Fibroblast of lung (primary cell): Measurements from ENCODE around the gene USP37. TPM values are rescaled to one million over a fixed set of nuclear protein-coding genes. Genes with fewer than 3 reads are reported as not detected.

ENCODE experiments used
- DNase-seq, 2 donors: peaks; one replicate each; pipeline versions ENCODE4 v3.0.0 to v3.0.0-alpha.2; 2010; ENCODE audit warnings: low read depth in 2 of 2
- H2AFZ ChIP-seq: 2 replicates; pipeline ENCODE4 v1.5.1; 2012; ENCODE audit warnings: low read length, control low read depth, inconsistent platforms
- H3K27ac ChIP-seq: 2 replicates; pipeline ENCODE4 v1.5.1; 2011; ENCODE audit warnings: low read length, control low read depth; ENCODE audit not compliant: insufficient read depth
- H3K27me3 ChIP-seq: 2 replicates; pipeline ENCODE4 v1.5.1; 2011; ENCODE audit warnings: mild to moderate bottlenecking, low read length; ENCODE audit not compliant: control insufficient read depth, insufficient read depth
- H3K36me3 ChIP-seq: 2 replicates; pipeline ENCODE4 v1.5.1; 2011; ENCODE audit warnings: low read length; ENCODE audit not compliant: control insufficient read depth, insufficient read depth
- H3K4me1 ChIP-seq: 2 replicates; pipeline ENCODE4 v1.5.1; 2011; ENCODE audit warnings: low read length; ENCODE audit not compliant: control insufficient read depth, insufficient read depth; ENCODE audit errors: extremely low read depth
- H3K4me2 ChIP-seq: 2 replicates; pipeline ENCODE4 v1.5.1; 2011; ENCODE audit warnings: low read length, control low read depth; ENCODE audit not compliant: insufficient read depth; ENCODE audit errors: extremely low read depth
- H3K4me3 ChIP-seq, 4 experiments: fragments of 200-600 bp in 1 of 4; sonication (generic) in 1 of 4; replicated peaks in 1 of 4; 2 replicates each; pipeline ENCODE4 v1.5.1; 2011 to 2016; ENCODE audit warnings: low read length in 4 of 4, low read depth in 3 of 4, mild to moderate bottlenecking in 3 of 4, control low read depth in 2 of 4, inconsistent platforms in 1 of 4, mixed read lengths in 1 of 4; ENCODE audit not compliant: insufficient read depth in 1 of 4; ENCODE audit errors: control extremely low read depth in 1 of 4
- H3K79me2 ChIP-seq: 2 replicates; pipeline ENCODE4 v1.5.1; 2012; ENCODE audit warnings: mild to moderate bottlenecking, low read length, inconsistent platforms; ENCODE audit not compliant: control insufficient read depth, insufficient read depth
- H3K9ac ChIP-seq: 2 replicates; pipeline ENCODE4 v1.5.1; 2011; ENCODE audit warnings: mild to moderate bottlenecking, low read length, control low read depth; ENCODE audit not compliant: insufficient read depth
- H3K9me3 ChIP-seq: 2 replicates; pipeline ENCODE4 v1.5.1; 2012; ENCODE audit warnings: low read depth, low read length; ENCODE audit not compliant: control insufficient read depth, insufficient read depth
- H4K20me1 ChIP-seq: 2 replicates; pipeline ENCODE4 v1.5.1; 2011; ENCODE audit warnings: low read length; ENCODE audit not compliant: control insufficient read depth, insufficient read depth; ENCODE audit errors: extremely low read depth
- CTCF ChIP-seq, 2 donors: IDR thresholded peaks in 1 of 2; conservative IDR thresholded peaks in 1 of 2; 1 replicate in 1 of 2; 2 replicates in 1 of 2; pipeline ENCODE4 v1.5.1; 2011 to 2012; ENCODE audit warnings: low read length in 2 of 2, control low read depth in 1 of 2, inconsistent platforms in 1 of 2, low read depth in 1 of 2, mild to moderate bottlenecking in 1 of 2
- EZH2 ChIP-seq: IDR thresholded peaks from 2 replicates; pipeline ENCODE4 v1.5.1; 2012; ENCODE audit warnings: low read length, control low read depth, mild to moderate bottlenecking; ENCODE audit errors: missing control alignments
- polyA plus RNA-seq, 2 donors: library from polyadenylated mRNA; depleted of rRNA in 1 of 2; stranded (reverse) in 1 of 2; unstranded in 1 of 2; fragments of >200 nt; gene quantifications; 2 replicates each; pipeline ENCODE4 v1.2.1, GENCODE V29; 2011 to 2012; ENCODE audit warnings: missing spikeins in 1 of 2
- total RNA-seq: library from RNA; depleted of rRNA; stranded (reverse); fragments of >200 nt; gene quantifications from 2 replicates; pipeline ENCODE4 v1.2.1, GENCODE V29; 2014

The USP37 gene
- total and polyA plus RNA-seq, 2 donors (not counting 1 experiment from before 2014, with no cell fraction given) = 4.6 to 8.3 TPM

DNA sequence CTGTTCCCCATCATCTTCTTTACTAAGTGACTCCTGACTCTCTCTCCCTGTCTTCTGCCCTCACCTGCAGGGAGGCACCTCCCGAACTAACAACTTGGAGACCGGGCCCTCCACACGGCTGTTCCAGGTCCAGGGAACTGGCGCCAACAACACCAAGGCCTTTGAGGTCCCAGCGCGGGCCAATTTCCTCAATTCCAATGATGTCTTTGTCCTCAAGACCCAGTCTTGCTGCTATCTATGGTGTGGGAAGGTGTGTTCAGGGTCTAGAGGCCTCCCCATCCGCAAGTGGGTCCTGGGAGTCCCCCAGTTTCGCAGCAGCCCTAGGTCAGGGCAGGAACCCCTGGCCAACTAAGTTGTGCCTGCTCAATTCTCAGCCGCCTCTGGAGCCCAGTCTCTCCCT lies 133.7 kb downstream of the USP37 start:
- DNase-seq = no peak
- TF ChIP-seq CTCF (conservative IDR thresholded peaks at IDR 0.05 in 1 of 2, IDR thresholded peaks at IDR 0.05 in 1 of 2; ENCODE audit: low read depth in 1 of 2, low read length in 2 of 2) (no peak), EZH2 (no peak)
- H3K27ac ChIP-seq = no peak overlapping the region
- no peaks in the 10 kb centered on the region for H3K4me1 ChIP-seq
- H3K9ac ChIP-seq = no peak overlapping the region
- no peaks in the 10 kb centered on the region for H4K20me1 ChIP-seq
- H3K4me3 ChIP-seq = no peak overlapping the region
- H3K36me3 ChIP-seq = no peaks in the 10 kb centered on the region
- H3K27me3 ChIP-seq = peaks cover 9% of the 10 kb centered on the region
- no peak overlapping the region for H3K4me2 ChIP-seq
- no peaks in the 10 kb centered on the region for H3K79me2 ChIP-seq
- H3K9me3 ChIP-seq = no peaks in the 10 kb centered on the region
- no peak overlapping the region for H2AFZ ChIP-seq

DNA sequence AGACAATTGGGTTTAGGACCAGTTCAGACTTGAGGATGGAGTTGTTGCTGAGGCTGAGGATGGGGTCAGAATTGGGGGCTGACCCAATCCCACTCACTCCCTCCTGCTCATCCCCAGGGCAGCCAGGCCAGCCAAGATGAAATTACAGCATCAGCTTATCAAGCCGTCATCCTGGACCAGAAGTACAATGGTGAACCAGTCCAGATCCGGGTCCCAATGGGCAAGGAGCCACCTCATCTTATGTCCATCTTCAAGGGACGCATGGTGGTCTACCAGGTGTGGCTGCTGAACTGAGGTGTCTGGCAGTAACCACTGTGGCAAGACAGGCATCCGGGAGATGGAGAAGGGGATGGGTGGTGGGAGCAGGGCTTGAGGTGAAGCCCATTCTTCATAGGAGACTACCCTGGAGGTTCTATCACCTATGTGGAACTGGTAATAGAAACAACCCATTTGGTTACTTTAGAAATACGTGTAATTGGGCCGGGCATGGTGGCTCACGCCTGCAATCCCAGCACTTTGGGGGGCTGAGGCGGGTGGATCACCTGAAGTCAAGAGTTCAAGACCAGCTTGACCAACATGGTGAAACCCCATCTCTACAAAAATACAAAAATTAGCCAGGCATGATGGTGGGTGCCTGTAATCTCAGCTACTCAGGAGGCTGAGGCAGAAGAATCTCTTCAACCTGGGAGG lies 135.3 kb downstream of the USP37 start:
- DNase-seq = no peak

DNA sequence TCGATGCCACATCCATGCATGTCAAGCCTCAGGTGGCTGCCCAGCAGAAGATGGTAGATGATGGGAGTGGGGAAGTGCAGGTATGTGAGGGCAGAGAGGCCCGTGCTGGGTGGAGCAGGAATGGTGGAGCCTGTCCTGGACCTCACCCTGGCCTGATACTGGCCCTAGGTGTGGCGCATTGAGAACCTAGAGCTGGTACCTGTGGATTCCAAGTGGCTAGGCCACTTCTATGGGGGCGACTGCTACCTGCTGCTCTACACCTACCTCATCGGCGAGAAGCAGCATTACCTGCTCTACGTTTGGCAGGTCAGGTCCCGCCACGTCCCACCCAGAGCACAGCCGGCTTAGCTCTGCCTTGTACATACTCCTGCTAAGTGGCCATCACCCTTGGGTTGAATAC lies 136.3 kb downstream of the USP37 start:
- no peaks in the 10 kb centered on the region for H4K20me1 ChIP-seq
- no peaks in the 10 kb centered on the region for H3K4me1 ChIP-seq
- no peak overlapping the region for H3K4me3 ChIP-seq
- H3K9ac ChIP-seq = no peak overlapping the region
- H3K9me3 ChIP-seq = no peaks in the 10 kb centered on the region
- no peak overlapping the region for H2AFZ ChIP-seq
- no peak overlapping the region for H3K4me2 ChIP-seq
- peaks cover 9% of the 10 kb centered on the region for H3K27me3 ChIP-seq
- H3K27ac ChIP-seq = no peak overlapping the region
- no peaks in the 10 kb centered on the region for H3K79me2 ChIP-seq
- no peak for DNase-seq
- H3K36me3 ChIP-seq = no peaks in the 10 kb centered on the region
- TF ChIP-seq CTCF (conservative IDR thresholded peaks at IDR 0.05 in 1 of 2, IDR thresholded peaks at IDR 0.05 in 1 of 2; ENCODE audit: low read depth in 1 of 2, low read length in 2 of 2) (no peak), EZH2 (no peak)

More for the DNA sequence above, 135.3 kb downstream of the USP37 start:
- no peaks in the 10 kb centered on the region for H3K36me3 ChIP-seq
- no peaks in the 10 kb centered on the region for H3K4me1 ChIP-seq
- H3K9me3 ChIP-seq = no peaks in the 10 kb centered on the region
- no peaks in the 10 kb centered on the region for H4K20me1 ChIP-seq
- no peak overlapping the region for H2AFZ ChIP-seq
- H3K9ac ChIP-seq = no peak overlapping the region
- H3K27ac ChIP-seq = no peak overlapping the region
- peaks cover 9% of the 10 kb centered on the region for H3K27me3 ChIP-seq
- no peak overlapping the region for H3K4me2 ChIP-seq
- no peak for TF ChIP-seq CTCF (conservative IDR thresholded peaks at IDR 0.05 in 1 of 2, IDR thresholded peaks at IDR 0.05 in 1 of 2; ENCODE audit: low read depth in 1 of 2, low read length in 2 of 2)
- TF ChIP-seq EZH2 = no peak
- no peak overlapping the region for H3K4me3 ChIP-seq
- no peaks in the 10 kb centered on the region for H3K79me2 ChIP-seq
